Fibroblast of peridontal ligament (primary cell): ENCODE measurements around the gene PRKAR1A.
"Not testable (repeated sequence)": the region's sequence is repeated elsewhere in the genome, so short reads cannot be mapped to it uniquely, and the experiment has no call there.

Experiments
- DNase-seq: peaks from one replicate; pipeline ENCODE4 v3.0.0-alpha.2; 2010; ENCODE audit errors: extremely low read depth

PRKAR1A gene

DNA sequence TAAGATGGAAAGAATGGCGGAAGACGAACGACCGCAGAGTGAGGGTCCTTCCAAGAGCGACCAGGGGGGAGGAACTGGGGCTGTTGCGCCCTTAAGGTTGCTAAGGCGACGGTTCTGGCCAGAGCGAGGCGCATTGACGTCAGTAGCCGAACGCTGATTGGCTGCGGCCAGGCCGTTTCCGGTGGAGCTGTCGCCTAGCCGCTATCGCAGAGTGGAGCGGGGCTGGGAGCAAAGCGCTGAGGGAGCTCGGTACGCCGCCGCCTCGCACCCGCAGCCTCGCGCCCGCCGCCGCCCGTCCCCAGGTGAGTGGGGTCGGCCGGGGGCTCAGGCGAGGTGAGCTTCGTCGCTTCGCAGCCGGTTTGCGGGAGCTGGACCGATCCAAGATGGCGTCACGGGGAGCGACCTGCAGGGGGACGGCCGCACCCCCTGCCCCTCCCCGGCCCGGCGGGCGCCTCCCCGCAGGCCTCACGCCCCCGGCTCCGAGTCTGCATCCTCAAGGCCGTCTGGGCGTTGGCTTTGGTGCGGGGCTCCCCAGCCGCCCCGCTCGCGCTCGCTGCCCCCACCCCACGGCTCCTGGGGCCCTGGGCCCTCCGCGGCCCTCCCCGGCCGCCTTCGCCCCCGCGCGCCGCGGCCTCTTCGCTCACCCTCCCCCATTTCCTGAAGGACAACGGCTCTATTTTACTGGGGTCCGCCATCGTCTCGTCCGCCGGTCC lies at the start of gene PRKAR1A:
Gene PRKAR1A (plus strand): TSS at position 184 of the 713 bp plus-strand sequence. CDS start 2,970 bp downstream, outside the sequence.
- peak; percentile 96 for DNase-seq

GRCh38 chr17:68463211-68464019 lies 48.8 kb upstream of the PRKAR1A start:
- no peak for DNase-seq

DNA sequence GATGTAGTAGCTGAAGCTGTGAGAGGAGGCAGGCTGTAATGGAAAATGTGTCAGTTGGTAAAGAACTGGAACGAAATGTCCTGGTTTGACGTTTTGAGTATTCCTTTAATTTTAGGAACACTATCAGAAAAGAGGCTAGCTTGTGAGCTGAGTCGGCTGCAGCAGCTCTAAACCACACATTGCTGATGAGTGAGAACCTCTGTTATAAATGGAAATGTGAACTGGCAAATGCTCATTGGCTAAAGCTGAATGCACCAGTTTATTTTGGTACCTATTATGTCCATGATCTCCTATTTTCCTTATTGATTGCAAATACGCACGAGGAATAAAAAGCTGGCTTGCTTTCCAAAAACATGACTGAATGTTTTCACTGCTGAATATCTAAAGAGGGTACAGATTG lies 43.9 kb upstream of the PRKAR1A start:
- DNase-seq, result peak; percentile 65

DNA sequence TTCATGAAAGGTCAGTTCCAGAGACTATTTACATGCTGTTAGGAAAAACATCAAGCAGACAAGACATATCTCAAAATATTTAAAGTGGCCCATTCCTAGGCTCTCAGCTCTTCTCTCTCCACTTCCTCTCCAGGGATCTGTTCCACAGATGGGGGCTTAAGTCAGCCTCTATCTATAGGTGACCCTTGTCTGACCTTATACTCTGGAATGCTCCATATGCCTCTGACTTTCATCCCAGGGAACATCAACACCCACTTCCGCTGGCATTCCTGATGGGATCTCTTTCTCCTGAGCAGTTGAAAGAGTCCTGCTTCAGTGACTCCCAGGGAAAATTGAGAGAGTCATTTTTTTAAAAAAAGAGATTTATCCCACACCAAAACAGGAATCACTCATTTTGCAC lies 43.4 kb upstream of the PRKAR1A start:
- no peak for DNase-seq

DNA sequence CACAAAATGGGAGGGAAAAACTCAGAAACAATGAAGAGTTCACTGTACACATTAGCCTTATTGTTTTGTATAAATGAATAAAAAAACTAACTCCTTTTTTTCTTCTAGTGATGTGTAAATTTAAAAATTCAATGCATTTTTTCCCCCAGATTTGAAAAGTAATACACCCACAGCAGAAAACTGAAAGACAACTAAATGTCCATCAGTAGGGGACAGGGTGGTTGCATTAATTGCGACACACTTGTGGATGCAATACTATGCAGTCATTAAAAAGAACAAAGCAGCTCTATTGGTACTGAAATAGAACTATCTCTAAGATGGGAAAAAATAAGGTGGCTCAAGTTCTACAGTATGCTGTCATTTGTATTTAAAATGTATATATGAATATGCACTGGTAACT lies 41.3 kb upstream of the PRKAR1A start:
- DNase-seq, result no peak

- no peak for DNase-seq
Measured at GRCh38 chr17:68480885-68481284, 31.3 kb upstream of the PRKAR1A start.

- DNase-seq, result no peak
Measured at GRCh38 chr17:68482576-68483041, 29.6 kb upstream of the PRKAR1A start.

DNA sequence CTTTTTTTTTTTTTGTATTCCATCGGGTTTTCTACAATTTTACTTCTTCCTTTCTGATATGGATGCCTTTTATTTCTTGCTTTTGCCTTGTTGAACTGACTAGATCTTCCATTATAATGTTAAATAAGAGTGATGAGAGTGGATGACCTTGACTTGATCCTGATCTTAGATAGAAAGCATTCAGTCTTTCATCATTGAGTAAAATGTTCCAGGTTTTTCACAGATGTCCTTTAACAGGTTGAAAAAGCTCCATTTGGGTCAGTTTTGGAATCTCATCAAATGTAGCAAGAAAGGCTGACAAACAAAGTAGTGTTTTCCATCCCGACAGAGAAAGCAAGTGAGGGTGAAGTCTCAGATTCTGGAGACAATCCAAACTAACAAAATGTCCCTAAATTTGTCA lies 27.8 kb upstream of the PRKAR1A start:
- no peak for DNase-seq

GRCh38 chr17:68489919-68490318 lies 22.3 kb upstream of the PRKAR1A start:
- DNase-seq, result no peak

- DNase-seq, result no peak
Measured at GRCh38 chr17:68491381-68492231, 20.6 kb upstream of the PRKAR1A start.

GRCh38 chr17:68492394-68493054 lies 19.7 kb upstream of the PRKAR1A start:
- DNase-seq, result not testable (repeated sequence)

- no peak for DNase-seq
Measured at GRCh38 chr17:68495081-68495480, 17.1 kb upstream of the PRKAR1A start.

DNA sequence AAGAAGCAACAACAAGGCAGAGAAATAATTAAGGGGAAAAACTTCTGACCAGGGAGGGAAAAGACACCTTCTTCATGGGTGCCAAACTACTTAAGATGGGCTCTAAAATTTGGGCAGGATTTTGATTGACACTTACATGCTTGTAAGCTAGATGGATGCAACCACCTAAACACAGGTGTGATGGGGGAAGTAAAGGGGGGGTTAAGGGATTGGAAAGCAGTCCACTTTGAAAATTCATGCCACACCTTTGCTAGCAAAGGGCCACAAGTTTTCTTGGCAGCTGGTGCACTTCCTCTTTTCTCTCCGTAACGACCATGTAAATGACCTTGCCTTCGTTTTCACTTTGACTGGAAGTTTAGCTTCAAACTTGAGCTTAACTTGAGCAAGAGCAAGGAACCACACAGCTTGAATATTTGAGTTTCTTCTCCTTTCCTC lies 14.3 kb upstream of the PRKAR1A start:
- DNase-seq, result no peak

DNA sequence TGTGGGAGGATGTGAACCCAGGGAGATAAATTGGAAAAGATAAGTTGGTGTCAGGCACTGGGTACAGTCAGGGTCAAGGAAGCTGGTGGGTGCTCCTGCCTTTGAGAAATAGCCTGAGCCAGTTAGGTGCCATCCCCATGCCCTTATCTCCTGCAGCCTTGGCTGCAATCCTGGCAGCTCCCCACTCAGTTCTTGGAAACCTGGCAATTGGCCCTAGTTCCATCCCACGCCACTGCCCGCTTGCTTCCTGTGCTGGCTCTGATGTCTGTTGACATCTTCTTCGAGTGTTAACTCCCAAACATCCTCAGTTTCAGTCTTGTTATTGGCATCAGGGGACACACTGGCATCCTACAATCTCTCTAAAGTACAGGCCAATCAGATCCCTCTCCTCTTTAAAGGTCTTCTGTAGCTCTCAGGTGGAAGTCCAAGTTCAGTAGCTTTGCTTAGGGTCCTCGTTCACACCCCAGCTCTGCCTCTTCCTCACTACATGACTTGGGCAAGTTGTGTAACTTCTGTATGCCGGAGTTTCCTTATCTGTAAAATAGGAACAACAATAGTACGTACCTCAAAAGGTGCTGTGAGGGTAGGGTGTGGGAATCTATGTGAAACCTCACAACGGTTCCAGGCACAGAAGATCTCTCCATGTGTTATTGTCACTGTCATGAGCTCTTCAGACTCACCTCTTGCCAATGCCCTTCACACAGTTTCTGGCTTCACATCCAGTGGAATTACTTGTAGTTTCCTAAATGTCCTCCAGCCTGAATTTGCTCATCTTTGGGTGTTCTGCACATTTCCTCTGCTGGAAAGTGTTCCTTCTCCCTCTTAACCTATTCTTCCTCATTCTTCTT lies 13.5 kb upstream of the PRKAR1A start:
- DNase-seq, result no peak

GRCh38 chr17:68499587-68499986 lies 12.6 kb upstream of the PRKAR1A start:
- no peak for DNase-seq

DNA sequence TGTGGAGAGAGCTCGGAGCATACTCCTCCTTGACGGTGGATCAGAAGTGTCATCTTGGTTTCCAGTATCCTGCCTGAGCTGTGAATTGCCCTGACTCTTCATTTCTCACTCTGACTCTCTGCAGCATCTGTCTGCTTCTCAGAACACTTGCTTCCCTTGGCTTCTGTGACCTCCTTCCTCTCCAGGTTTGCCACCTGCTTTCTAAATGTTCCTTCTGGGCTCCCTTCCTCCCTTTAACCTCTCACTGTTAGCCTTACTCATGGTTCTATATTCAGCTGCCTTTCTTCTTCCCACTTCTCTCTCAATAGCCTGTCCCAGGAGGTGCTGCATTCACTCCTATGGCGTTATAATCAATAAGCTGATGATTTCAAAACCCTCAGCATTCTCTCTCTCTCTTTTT lies 11.2 kb upstream of the PRKAR1A start:
- DNase-seq, result no peak

DNA sequence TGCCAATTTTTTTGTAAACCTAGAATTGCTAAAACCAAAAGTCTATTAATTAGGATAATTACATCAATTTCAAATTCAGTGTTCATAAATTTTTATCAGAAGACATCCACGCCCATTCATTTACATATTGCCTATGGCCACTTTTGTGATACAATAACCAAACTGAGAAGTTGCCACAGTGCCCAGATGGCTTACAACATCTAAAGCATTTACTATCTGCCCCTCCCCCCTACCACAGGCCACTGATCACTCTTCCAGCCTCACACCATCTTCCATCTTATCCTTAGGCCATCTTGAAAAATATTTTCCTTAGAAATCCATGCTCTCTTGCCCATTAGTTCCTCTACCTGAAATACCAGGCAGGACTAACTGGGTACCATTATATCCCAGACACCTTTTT lies 6.3 kb upstream of the PRKAR1A start:
- no peak for DNase-seq

DNA sequence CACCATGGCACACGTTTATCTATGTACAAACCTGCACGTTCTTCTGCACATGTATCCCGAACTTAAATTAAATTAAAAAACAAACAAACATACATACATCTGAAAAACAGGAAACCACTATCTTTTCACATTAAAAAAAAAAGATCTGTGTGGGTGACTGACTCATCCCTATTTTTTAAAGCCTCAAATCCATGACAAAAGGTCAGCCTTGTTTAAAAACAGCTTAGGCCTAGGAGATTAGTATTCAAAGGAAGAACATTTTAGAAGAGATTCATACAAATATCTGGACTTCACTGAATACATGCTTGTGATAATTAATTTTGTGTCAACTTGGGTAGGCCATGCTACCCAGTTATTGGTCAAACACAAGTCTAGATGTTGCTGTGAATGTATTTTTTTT lies 4.7 kb upstream of the PRKAR1A start:
- no peak for DNase-seq

- DNase-seq, result no peak
Measured at GRCh38 chr17:68509141-68510057, 2.8 kb upstream of the PRKAR1A start.
